ENCODE measurements around the gene KRTAP12-2.

DNA sequence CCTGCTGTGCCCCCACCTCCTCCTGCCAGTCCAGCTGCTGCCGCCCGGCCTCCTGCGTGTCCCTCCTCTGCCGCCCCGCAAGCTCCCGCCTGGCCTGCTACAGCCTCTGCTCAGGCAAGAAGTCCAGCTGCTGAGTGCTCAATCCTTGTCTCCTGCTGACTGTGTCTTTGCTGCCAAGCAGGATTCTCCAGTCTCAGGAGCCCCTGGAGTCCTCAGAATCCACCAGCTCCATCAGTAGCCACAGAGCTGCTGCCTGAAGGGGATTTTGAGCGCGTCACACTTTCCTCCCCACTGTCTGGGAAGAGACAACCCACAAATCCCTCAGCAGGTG, 19.5 kb downstream of the KRTAP12-2 start:
- TF ChIP-seq POLR2AphosphoS5 (IDR thresholded peaks at IDR 0.05) (no peak), CTCF (IDR thresholded peaks at IDR 0.05 in 8 of 11, conservative IDR thresholded peaks at IDR 0.05 in 3 of 11) (no peak), POLR2A (IDR thresholded peaks at IDR 0.05) (no peak)
